Vagina (tissue), 2 donors: ENCODE measurements around the gene KIF3C.

ENCODE experiments used
- CTCF ChIP-seq, 3 experiments: fragments of 450-650 bp in 2 of 3; fragments of 200-600 bp in 1 of 3; sonication (generic) in 1 of 3; IDR thresholded peaks; one replicate each; pipeline ENCODE4 v1.5.1; 2017 to 2019; ENCODE audit warnings: antibody characterized with exemption in 3 of 3, mild to moderate bottlenecking in 2 of 3, moderate library complexity in 2 of 3
- POLR2A ChIP-seq, 2 donors: fragments of 450-650 bp; IDR thresholded peaks; one replicate each; pipeline ENCODE4 v1.6.1; 2017; ENCODE audit warnings: antibody characterized with exemption in 2 of 2, mild to moderate bottlenecking in 2 of 2, moderate library complexity in 2 of 2
- POLR2AphosphoS5 ChIP-seq, 2 donors: sonication (generic); formaldehyde crosslinking; IDR thresholded peaks; one replicate each; pipeline ENCODE4 v1.9.0; 2017; ENCODE audit warnings: antibody characterized with exemption in 2 of 2, mild to moderate bottlenecking in 2 of 2, low read depth in 1 of 2; ENCODE audit not compliant: insufficient read depth in 1 of 2

DNA sequence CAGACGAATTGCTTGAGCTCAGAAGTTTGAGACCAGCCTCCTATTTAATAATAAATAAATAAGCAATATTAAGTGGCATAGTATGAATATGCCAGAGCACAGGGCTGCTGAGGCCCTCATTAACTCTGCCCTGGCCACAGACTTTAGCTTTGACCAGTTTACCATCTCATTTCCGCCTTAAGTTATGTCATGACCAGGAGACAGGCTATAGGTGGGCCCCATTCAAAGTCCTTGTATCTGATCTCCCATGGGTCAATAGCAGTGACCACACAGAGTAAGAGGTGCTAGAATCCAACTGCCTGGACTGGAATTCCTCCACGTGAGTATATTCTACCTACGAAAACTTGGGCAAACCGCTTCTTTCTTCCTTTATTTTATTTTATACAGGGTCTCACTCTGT, 90.6 kb downstream of the KIF3C start:
- TF ChIP-seq CTCF (IDR thresholded peaks at IDR 0.05): no peak
- no peak for TF ChIP-seq POLR2AphosphoS5 (IDR thresholded peaks at IDR 0.05; ENCODE audit: insufficient read depth in 1 of 2, low read depth in 1 of 2)
- no peak for TF ChIP-seq POLR2A (IDR thresholded peaks at IDR 0.05)
